OCI-LY7 (cell line): ENCODE data around the gene PIGO. TPM values are rescaled to one million over a fixed set of nuclear protein-coding genes. Genes with fewer than 3 reads are reported as not detected.

Experiments used
- small RNA-seq: library from RNA; depleted of rRNA; stranded (forward); fragments of <200 nt; gene quantifications from one replicate; pipeline ENCODE3, GENCODE V24; 2014
- total RNA-seq, 2 experiments: library from RNA; depleted of rRNA in 1 of 2; stranded (reverse); fragments of >200 nt in 1 of 2; shearing (Covaris generic) in 1 of 2; gene quantifications; 2 replicates each; pipeline ENCODE4 v1.2.3, GENCODE V29; 2014 to 2022

Gene PIGO
- total RNA-seq, 2 experiments from 2014 or later = 16.0 to 27.5 TPM

Small RNAs within 50 kb of the gene (small RNA-seq; reads per million reads assigned to genes)
- gene RN7SL338P = not detected

Other genes with a start within 250 kb of the PIGO start
- gene PHF24, start 138.3 kb downstream of the PIGO start, total RNA-seq (2014; rRNA removed; shearing (Covaris generic)) = not detected in 2 replicates
- gene PHF24, start 138.3 kb downstream of the PIGO start, total RNA-seq (2022) = not detected in 2 replicates
- gene DNAJB5, start 106.8 kb downstream of the PIGO start, total RNA-seq (2014; rRNA removed; shearing (Covaris generic)) = 4.6 and 5.1 TPM in 2 replicates
- gene DNAJB5, start 106.8 kb downstream of the PIGO start, total RNA-seq (2022) = 5.8 and 6.7 TPM in 2 replicates
- gene VCP, start 24.0 kb downstream of the PIGO start, total RNA-seq (2014; rRNA removed; shearing (Covaris generic)) = 158 and 187 TPM in 2 replicates
- 200 and 212 TPM in 2 replicates for gene VCP, start 24.0 kb downstream of the PIGO start, total RNA-seq (2022)
- gene FANCG, start 16.6 kb downstream of the PIGO start, total RNA-seq (2014; rRNA removed; shearing (Covaris generic)) = 85.1 and 86.5 TPM in 2 replicates
- gene FANCG, start 16.6 kb downstream of the PIGO start, total RNA-seq (2022) = 121 and 145 TPM in 2 replicates
- 152 and 158 TPM in 2 replicates for gene STOML2, start 6.5 kb upstream of the PIGO start, total RNA-seq (2014; rRNA removed; shearing (Covaris generic))
- 139 and 155 TPM in 2 replicates for gene STOML2, start 6.5 kb upstream of the PIGO start, total RNA-seq (2022)
- 1.4 and 1.5 TPM in 2 replicates for gene ATOSB, start 19.3 kb upstream of the PIGO start, total RNA-seq (2014; rRNA removed; shearing (Covaris generic))
- gene ATOSB, start 19.3 kb upstream of the PIGO start, total RNA-seq (2022) = 4.7 and 6.1 TPM in 2 replicates
- gene UNC13B, start 65.4 kb upstream of the PIGO start, total RNA-seq (2014; rRNA removed; shearing (Covaris generic)) = 1.7 and 4.8 TPM in 2 replicates
- 5.8 and 6.6 TPM in 2 replicates for gene UNC13B, start 65.4 kb upstream of the PIGO start, total RNA-seq (2022)